Measurements from ENCODE around the gene ZNF79. TPM values are rescaled to one million over a fixed set of nuclear protein-coding genes. Genes with fewer than 3 reads are reported as not detected.
A peak's percentile ranks its signal among the peaks of the same experiment; 100 is the strongest.

ZNF79 gene
- total and polyA plus RNA-seq, 4 donors = 1.0 to 10.3 (median 4.7) TPM

- DNase-seq = no peak
- ATAC-seq (ENCODE audit: low FRiP score) = peak; percentile 17
Observed at GRCh38 chr9:127417131-127418036, 6.8 kb upstream of the ZNF79 start.

DNA sequence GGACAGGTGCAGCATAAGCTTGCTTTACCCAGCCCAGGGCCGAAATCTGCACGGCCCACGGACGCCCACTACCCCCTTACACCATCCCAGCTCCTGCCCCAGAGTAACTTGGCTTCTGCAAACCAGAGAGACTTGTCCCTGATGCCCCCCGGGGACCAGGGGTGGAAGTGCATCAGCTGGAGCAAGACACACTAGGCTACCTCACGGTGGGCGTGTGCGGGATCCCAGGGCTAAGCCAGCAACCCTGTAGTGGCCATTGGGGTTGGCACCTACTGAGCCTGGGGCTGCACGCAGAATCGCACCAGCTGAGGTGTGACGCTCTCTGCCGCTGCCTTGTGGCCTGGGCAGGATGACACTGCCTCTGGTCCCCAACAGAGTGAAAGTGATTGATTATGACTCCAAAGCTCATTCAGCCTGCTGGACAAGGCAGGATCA is 6.1 kb upstream of the ZNF79 start:
- Histone ChIP-seq H3K4me3 (ENCODE audit: low read length in 2 of 2) (no peak overlapping the region), H3K36me3 (ENCODE audit: control insufficient read depth in 1 of 2, insufficient read depth in 2 of 2, low read length in 1 of 2) (no peaks in the 10 kb centered on the region), H3K9me3 (ENCODE audit: control insufficient read depth, low read length) (no peaks in the 10 kb centered on the region), H3K27ac (ENCODE audit: low read depth in 1 of 2, low read length in 2 of 2) (no peak overlapping the region), H3K4me1 (ENCODE audit: control insufficient read depth in 1 of 2, insufficient read depth in 2 of 2, low read length in 2 of 2) (no peaks in the 10 kb centered on the region), H3K27me3 (ENCODE audit: control insufficient read depth in 1 of 2, insufficient read depth in 2 of 2, low read length in 1 of 2) (no peaks in the 10 kb centered on the region)
- no peak for ATAC-seq (ENCODE audit: low FRiP score)
- intact Hi-C loops (cut with DNase I) = no loop called here
- WGBS, 2 donors = 66 to 70% methylated on average over 12 of the region's 12 CpGs
- no peak for DNase-seq

More at GRCh38 chr9:127417131-127418036, 6.8 kb upstream of the ZNF79 start:
- H3K27me3 ChIP-seq (ENCODE audit: control insufficient read depth in 1 of 2, insufficient read depth in 2 of 2, low read length in 1 of 2) = no peaks in the 10 kb centered on the region
- no peaks in the 10 kb centered on the region for H3K36me3 ChIP-seq (ENCODE audit: control insufficient read depth in 1 of 2, insufficient read depth in 2 of 2, low read length in 1 of 2)
- no peak overlapping the region for H3K27ac ChIP-seq (ENCODE audit: low read depth in 1 of 2, low read length in 2 of 2)
- H3K4me1 ChIP-seq (ENCODE audit: control insufficient read depth in 1 of 2, insufficient read depth in 2 of 2, low read length in 2 of 2) = no peaks in the 10 kb centered on the region
- H3K9me3 ChIP-seq (ENCODE audit: control insufficient read depth, low read length) = no peaks in the 10 kb centered on the region
- intact Hi-C loops (cut with DNase I) = no loop called here
- WGBS, 2 donors = 75 to 83% methylated on average over 15 of the region's 15 CpGs
- H3K4me3 ChIP-seq (ENCODE audit: low read length in 2 of 2) = no peak overlapping the region

GRCh38 chr9:127419348-127419747 is 4.8 kb upstream of the ZNF79 start:
- H3K4me3 ChIP-seq (ENCODE audit: low read length in 2 of 2) = no peak overlapping the region
- no peak for DNase-seq
- no peaks in the 10 kb centered on the region for H3K4me1 ChIP-seq (ENCODE audit: control insufficient read depth in 1 of 2, insufficient read depth in 2 of 2, low read length in 2 of 2)
- H3K9me3 ChIP-seq (ENCODE audit: control insufficient read depth, low read length) = no peaks in the 10 kb centered on the region
- intact Hi-C loops (cut with DNase I) = no loop called here
- no peaks in the 10 kb centered on the region for H3K36me3 ChIP-seq (ENCODE audit: control insufficient read depth in 1 of 2, insufficient read depth in 2 of 2, low read length in 1 of 2)
- 79 to 82% methylated on average over 6 of the region's 6 CpGs for WGBS, 2 donors
- no peaks in the 10 kb centered on the region for H3K27me3 ChIP-seq (ENCODE audit: control insufficient read depth in 1 of 2, insufficient read depth in 2 of 2, low read length in 1 of 2)
- ATAC-seq (ENCODE audit: low FRiP score) = no peak
- H3K27ac ChIP-seq (ENCODE audit: low read depth in 1 of 2, low read length in 2 of 2) = no peak overlapping the region

GRCh38 chr9:127421057-127421456 is 3.1 kb upstream of the ZNF79 start:
- DNase-seq = no peak
- 89 to 95% methylated on average over 7 of the region's 7 CpGs for WGBS, 2 donors
- no peak for ATAC-seq (ENCODE audit: low FRiP score)
- intact Hi-C loops (cut with DNase I) = no loop called here
- no peaks in the 10 kb centered on the region for H3K27me3 ChIP-seq (ENCODE audit: control insufficient read depth in 1 of 2, insufficient read depth in 2 of 2, low read length in 1 of 2)
- no peaks in the 10 kb centered on the region for H3K9me3 ChIP-seq (ENCODE audit: control insufficient read depth, low read length)
- H3K27ac ChIP-seq (ENCODE audit: low read depth in 1 of 2, low read length in 2 of 2) = no peak overlapping the region
- no peaks in the 10 kb centered on the region for H3K36me3 ChIP-seq (ENCODE audit: control insufficient read depth in 1 of 2, insufficient read depth in 2 of 2, low read length in 1 of 2)
- no peaks in the 10 kb centered on the region for H3K4me1 ChIP-seq (ENCODE audit: control insufficient read depth in 1 of 2, insufficient read depth in 2 of 2, low read length in 2 of 2)
- H3K4me3 ChIP-seq (ENCODE audit: low read length in 2 of 2) = no peak overlapping the region

DNA sequence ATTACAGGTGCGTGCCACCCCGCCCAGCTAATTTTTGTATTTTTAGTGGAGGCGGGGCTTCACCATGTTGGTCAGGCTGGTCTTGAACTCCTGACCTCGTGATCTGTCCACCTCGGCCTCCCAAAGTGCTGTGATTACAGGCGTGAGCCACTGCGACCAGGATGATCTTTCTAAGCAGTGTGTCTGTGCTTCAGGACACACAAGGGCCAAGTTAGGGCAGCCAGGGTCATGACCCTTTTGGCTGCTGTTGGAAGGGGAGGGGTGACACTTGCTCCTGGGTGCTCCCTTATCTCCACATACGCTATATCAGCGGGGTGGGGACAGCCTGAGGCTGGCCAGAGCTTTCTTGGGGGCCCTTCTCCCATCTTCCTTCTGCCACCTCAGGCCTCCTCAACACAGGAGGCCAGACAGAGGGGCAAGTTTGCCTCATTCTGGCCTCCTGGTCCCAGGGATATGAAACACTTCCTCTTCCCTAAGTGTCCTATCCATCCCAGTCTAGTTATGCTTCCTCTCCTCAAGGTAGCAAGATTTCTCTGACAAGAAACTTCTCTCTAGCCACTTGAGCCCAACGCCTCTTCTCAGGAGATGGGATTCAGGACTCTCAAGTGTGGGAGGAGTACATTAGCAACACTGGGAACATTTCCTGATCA is 1.9 kb upstream of the ZNF79 start:
- 83 to 88% methylated on average over 10 of the region's 10 CpGs for WGBS, 2 donors
- DNase-seq = no peak
- Histone ChIP-seq H3K27ac (ENCODE audit: low read depth in 1 of 2, low read length in 2 of 2) (no peak overlapping the region), H3K27me3 (ENCODE audit: control insufficient read depth in 1 of 2, insufficient read depth in 2 of 2, low read length in 1 of 2) (no peaks in the 10 kb centered on the region), H3K4me3 (ENCODE audit: low read length in 2 of 2) (no peak overlapping the region), H3K4me1 (ENCODE audit: control insufficient read depth in 1 of 2, insufficient read depth in 2 of 2, low read length in 2 of 2) (no peaks in the 10 kb centered on the region), H3K9me3 (ENCODE audit: control insufficient read depth, low read length) (no peaks in the 10 kb centered on the region), H3K36me3 (ENCODE audit: control insufficient read depth in 1 of 2, insufficient read depth in 2 of 2, low read length in 1 of 2) (no peaks in the 10 kb centered on the region)
- ATAC-seq (ENCODE audit: low FRiP score) = no peak
- intact Hi-C loops (cut with DNase I) = no loop called here

GRCh38 chr9:127422787-127423186 is 1.4 kb upstream of the ZNF79 start:
- intact Hi-C loops (cut with DNase I) = no loop called here
- Histone ChIP-seq H3K4me1 (ENCODE audit: control insufficient read depth in 1 of 2, insufficient read depth in 2 of 2, low read length in 2 of 2) (no peaks in the 10 kb centered on the region), H3K27me3 (ENCODE audit: control insufficient read depth in 1 of 2, insufficient read depth in 2 of 2, low read length in 1 of 2) (no peaks in the 10 kb centered on the region), H3K36me3 (ENCODE audit: control insufficient read depth in 1 of 2, insufficient read depth in 2 of 2, low read length in 1 of 2) (no peaks in the 10 kb centered on the region), H3K9me3 (ENCODE audit: control insufficient read depth, low read length) (no peaks in the 10 kb centered on the region), H3K4me3 (ENCODE audit: low read length in 2 of 2) (no peak overlapping the region), H3K27ac (ENCODE audit: low read depth in 1 of 2, low read length in 2 of 2) (no peak overlapping the region)
- 44 to 59% methylated on average over 6 of the region's 6 CpGs for WGBS, 2 donors
- DNase-seq (no peak), ATAC-seq (ENCODE audit: low FRiP score) (no peak)

DNA sequence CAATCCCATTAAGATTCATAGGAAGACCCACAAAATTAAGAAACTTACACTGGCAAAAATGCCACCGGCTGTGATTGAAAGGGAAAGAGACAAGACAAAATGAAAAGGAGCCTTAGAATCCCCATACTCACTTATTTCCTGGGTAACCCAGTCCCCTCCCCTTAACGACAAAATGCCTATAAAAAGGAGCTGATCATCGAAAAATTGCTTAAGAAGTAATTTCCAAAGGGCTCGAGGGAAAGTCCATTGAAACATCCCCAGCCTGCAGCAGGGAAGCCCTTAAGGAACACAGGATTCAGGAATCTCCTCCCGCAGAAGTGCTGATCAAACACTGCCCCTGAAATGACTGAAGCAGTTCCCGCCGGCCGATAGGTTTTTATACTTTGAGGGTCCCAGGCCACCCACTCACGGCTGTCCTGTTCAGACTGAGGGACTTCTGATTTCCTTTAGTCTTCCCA is 677 bp upstream of the ZNF79 start:
- DNase-seq = no peak
- H3K27ac ChIP-seq (ENCODE audit: low read depth in 1 of 2, low read length in 2 of 2) = peak overlapping the region; percentile 50 to 67
- no peaks in the 10 kb centered on the region for H3K9me3 ChIP-seq (ENCODE audit: control insufficient read depth, low read length)
- H3K36me3 ChIP-seq (ENCODE audit: control insufficient read depth in 1 of 2, insufficient read depth in 2 of 2, low read length in 1 of 2) = no peaks in the 10 kb centered on the region
- ATAC-seq (ENCODE audit: low FRiP score) = peak; percentile 15
- WGBS, 2 donors = 1% methylated on average over 9 of the region's 9 CpGs
- H3K27me3 ChIP-seq (ENCODE audit: control insufficient read depth in 1 of 2, insufficient read depth in 2 of 2, low read length in 1 of 2) = no peaks in the 10 kb centered on the region
- no peaks in the 10 kb centered on the region for H3K4me1 ChIP-seq (ENCODE audit: control insufficient read depth in 1 of 2, insufficient read depth in 2 of 2, low read length in 2 of 2)
- H3K4me3 ChIP-seq (ENCODE audit: low read length in 2 of 2) = peak overlapping the region; percentile 68 to 80
- intact Hi-C loops (cut with DNase I) = no loop called here

GRCh38 chr9:127424676-127424999 is 456 bp downstream of the ZNF79 start:
- WGBS, 2 donors = 0% methylated on average over 13 of the region's 13 CpGs
- H3K27me3 ChIP-seq (ENCODE audit: control insufficient read depth in 1 of 2, insufficient read depth in 2 of 2, low read length in 1 of 2) = no peaks in the 10 kb centered on the region
- H3K9me3 ChIP-seq (ENCODE audit: control insufficient read depth, low read length) = no peaks in the 10 kb centered on the region
- DNase-seq (no peak), ATAC-seq (ENCODE audit: low FRiP score) (no peak)
- peak overlapping the region; percentile 80 to 86 for H3K4me3 ChIP-seq (ENCODE audit: low read length in 2 of 2)
- no peaks in the 10 kb centered on the region for H3K36me3 ChIP-seq (ENCODE audit: control insufficient read depth in 1 of 2, insufficient read depth in 2 of 2, low read length in 1 of 2)
- peak overlapping the region in 1 of 2 donors; percentile 84 for H3K27ac ChIP-seq (ENCODE audit: low read depth in 1 of 2, low read length in 2 of 2)
- intact Hi-C loops (cut with DNase I) = no loop called here
- H3K4me1 ChIP-seq (ENCODE audit: control insufficient read depth in 1 of 2, insufficient read depth in 2 of 2, low read length in 2 of 2) = no peaks in the 10 kb centered on the region

DNA sequence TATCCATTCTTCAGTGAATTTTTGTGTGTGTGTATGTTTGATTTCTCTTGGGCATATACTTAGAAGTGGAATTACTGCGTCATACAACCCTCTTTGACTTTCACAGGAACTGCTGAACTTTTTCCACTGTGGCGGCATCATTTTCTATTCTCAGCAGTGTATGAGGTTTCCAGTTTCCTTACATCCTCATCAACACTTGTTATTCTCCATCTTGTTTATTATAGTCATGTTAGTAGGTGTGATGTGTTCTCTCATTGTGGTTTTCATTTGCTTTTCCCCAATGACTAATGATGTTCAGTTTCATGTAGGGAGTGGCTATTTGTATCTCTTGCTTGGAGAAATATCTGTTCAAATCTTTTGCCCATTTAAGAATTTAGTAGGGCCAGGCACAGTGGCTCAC is 2.6 kb downstream of the ZNF79 start:
- H3K36me3 ChIP-seq (ENCODE audit: control insufficient read depth in 1 of 2, insufficient read depth in 2 of 2, low read length in 1 of 2) = no peaks in the 10 kb centered on the region
- no peak overlapping the region for H3K4me3 ChIP-seq (ENCODE audit: low read length in 2 of 2)
- DNase-seq (no peak), ATAC-seq (ENCODE audit: low FRiP score) (no peak)
- no peak overlapping the region for H3K27ac ChIP-seq (ENCODE audit: low read depth in 1 of 2, low read length in 2 of 2)
- H3K27me3 ChIP-seq (ENCODE audit: control insufficient read depth in 1 of 2, insufficient read depth in 2 of 2, low read length in 1 of 2) = no peaks in the 10 kb centered on the region
- no peaks in the 10 kb centered on the region for H3K4me1 ChIP-seq (ENCODE audit: control insufficient read depth in 1 of 2, insufficient read depth in 2 of 2, low read length in 2 of 2)
- intact Hi-C loops (cut with DNase I) = no loop called here
- H3K9me3 ChIP-seq (ENCODE audit: control insufficient read depth, low read length) = no peaks in the 10 kb centered on the region
- WGBS, 2 donors = 91 to 93% methylated on average over 2 of the region's 2 CpGs
